Effector CD4-positive, alpha-beta T cell (primary cell): ENCODE measurements around the gene B3GAT1.

Source experiments
- DNase-seq: peaks from one replicate; pipeline ENCODE4 v3.0.0-alpha.2; 2020

Gene B3GAT1

GRCh38 chr11:134390706-134391569, 21.1 kb downstream of the B3GAT1 start:
- DNase-seq, result no peak

- DNase-seq, result no peak
These were observed 22.4 kb downstream of the B3GAT1 start for GRCh38 chr11:134389464-134390180.

- no peak for DNase-seq
These were observed 23.5 kb downstream of the B3GAT1 start for GRCh38 chr11:134388590-134388989.

GRCh38 chr11:134387501-134387900, 24.5 kb downstream of the B3GAT1 start:
- DNase-seq, result no peak

GRCh38 chr11:134386945-134387344, 25.1 kb downstream of the B3GAT1 start:
- no peak for DNase-seq

- DNase-seq, result no peak
These were observed 26.1 kb downstream of the B3GAT1 start for GRCh38 chr11:134385774-134386565.

- DNase-seq, result no peak
These were observed 26.9 kb downstream of the B3GAT1 start for GRCh38 chr11:134385171-134385570.

- no peak for DNase-seq
These were observed 27.6 kb downstream of the B3GAT1 start for GRCh38 chr11:134384406-134384805.

GRCh38 chr11:134383576-134384221, 28.3 kb downstream of the B3GAT1 start:
- no peak for DNase-seq

- no peak for DNase-seq
These were observed 29.2 kb downstream of the B3GAT1 start for GRCh38 chr11:134382830-134383229.

- no peak for DNase-seq
These were observed 29.8 kb downstream of the B3GAT1 start for GRCh38 chr11:134382257-134382656.

GRCh38 chr11:134380785-134381184, 31.3 kb downstream of the B3GAT1 start:
- DNase-seq, result no peak

- no peak for DNase-seq
These were observed 31.8 kb downstream of the B3GAT1 start for GRCh38 chr11:134380229-134380628.

GRCh38 chr11:134379241-134379640, 32.8 kb downstream of the B3GAT1 start:
- no peak for DNase-seq

- DNase-seq, result no peak
These were observed 34.2 kb downstream of the B3GAT1 start for GRCh38 chr11:134377876-134378275.

- no peak for DNase-seq
These were observed 35.7 kb downstream of the B3GAT1 start for GRCh38 chr11:134376150-134376921.

GRCh38 chr11:134374891-134375550, 37.0 kb downstream of the B3GAT1 start:
- no peak for DNase-seq

GRCh38 chr11:134374171-134374570, 37.9 kb downstream of the B3GAT1 start:
- no peak for DNase-seq

GRCh38 chr11:134373591-134374052, 38.4 kb downstream of the B3GAT1 start:
- DNase-seq, result no peak

- no peak for DNase-seq
These were observed 39.1 kb downstream of the B3GAT1 start for GRCh38 chr11:134372961-134373360.

GRCh38 chr11:134372536-134372935, 39.5 kb downstream of the B3GAT1 start:
- no peak for DNase-seq
